Measurements from ENCODE around the gene ZFHX3. TPM values are rescaled to one million over a fixed set of nuclear protein-coding genes. Genes with fewer than 3 reads are reported as not detected.

ZFHX3 gene
- total and polyA plus RNA-seq, 9 of the 15 experiments (the other 6 are each of a cell fraction or from before 2014, with no cell fraction given), result 0.01 to 0.23 (median 0.06) TPM; not detected in 4

DNA sequence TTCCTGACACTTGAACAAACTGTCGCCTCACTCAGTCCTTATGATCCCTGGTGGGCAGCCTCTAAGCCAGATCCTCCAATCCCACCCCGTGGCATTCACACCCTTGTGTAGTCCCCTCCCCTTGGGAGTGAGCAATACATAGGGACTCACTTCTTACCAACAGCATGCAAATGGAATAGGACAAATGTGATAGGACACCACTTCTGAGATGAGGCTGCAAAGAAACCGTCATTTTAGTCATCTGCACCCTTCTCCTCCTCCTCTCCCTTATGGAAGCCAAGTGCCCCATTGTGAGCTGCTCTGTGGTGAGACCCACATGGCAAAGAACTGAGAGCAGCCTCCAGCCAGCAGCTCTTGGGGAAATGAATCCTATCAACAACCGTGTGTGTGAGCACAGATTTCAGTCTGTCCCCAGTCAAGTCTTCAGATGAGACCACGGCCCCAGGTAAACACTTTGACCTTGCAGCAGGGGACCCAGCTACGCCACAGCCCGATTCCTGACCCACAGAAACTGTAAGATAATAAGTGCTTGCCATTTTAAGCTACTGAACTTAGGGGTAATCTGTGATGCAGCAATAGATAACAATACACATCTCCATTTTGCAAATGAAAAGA, 46.9 kb downstream of the ZFHX3 start:
- Histone ChIP-seq H3K9ac (ENCODE audit: insufficient read depth in 1 of 2, low read depth in 2 of 2, low read length in 2 of 2) (no peak overlapping the region), H3K4me3 (no peak overlapping the region), H3K36me3 (ENCODE audit: control insufficient read depth, insufficient read depth, low read length) (no peaks in the 10 kb centered on the region), H3K27ac (ENCODE audit: extremely low read depth, low read depth, low read length) (no peak overlapping the region), H3K27me3 (ENCODE audit: control insufficient read depth in 2 of 2, insufficient read depth in 2 of 2, low read length in 2 of 2) (peaks cover 0 to 36% of the 10 kb centered on the region in 2 experiments; a peak in 3 of 5 replicates), H3K9me1 (ENCODE audit: control insufficient read depth, insufficient read depth, low read length) (no peaks in the 10 kb centered on the region), H2AFZ (ENCODE audit: low read depth, low read length) (no peak overlapping the region), H3K4me2 (ENCODE audit: insufficient read depth, low read length) (no peak overlapping the region), H4K20me1 (replicated peaks; ENCODE audit: control insufficient read depth, insufficient read depth, low read length) (no peaks in the 10 kb centered on the region), H3K79me2 (ENCODE audit: control insufficient read depth, insufficient read depth, low read length) (no peaks in the 10 kb centered on the region), H3K4me1 (replicated peaks in 1 of 2; ENCODE audit: control insufficient read depth in 2 of 2, insufficient read depth in 2 of 2, low read length in 2 of 2) (no peaks in the 10 kb centered on the region), H3K9me3 (replicated peaks; ENCODE audit: control insufficient read depth, insufficient read depth, low read depth, low read length) (no peaks in the 10 kb centered on the region)
- intact Hi-C loops (cut with micrococcal nuclease) (no loop called here), in situ Hi-C loops (cut with MboI) (no loop called here)
- WGBS (ENCODE audit: insufficient coverage, low coverage, missing lambda C conversion rate), result 0% methylated on average over 7 of the region's 7 CpGs
- ATAC-seq, result no peak
- ChIA-PET CTCF (ENCODE audit: low intra/inter-chr PET ratio) (no interaction called here), POLR2A (no interaction called here)
- TF ChIP-seq NUFIP1 (IDR thresholded peaks at IDR 0.05; ENCODE audit: partially characterized antibody) (no peak), SREBF1 (IDR thresholded peaks at IDR 0.05; ENCODE audit: borderline replicate concordance, low read depth, low read length) (no peak), SIRT6 (IDR thresholded peaks at IDR 0.05; ENCODE audit: low read depth, low read length) (no peak), ZNF140 (CRISPR knock-in tag; IDR thresholded peaks at IDR 0.05) (no peak), SMAD3 (CRISPR knock-in tag; conservative IDR thresholded peaks at IDR 0.05) (no peak), SMAD4 (CRISPR knock-in tag; conservative IDR thresholded peaks at IDR 0.05) (no peak), CBFA2T2 (conservative IDR thresholded peaks at IDR 0.05) (no peak), SP2 (IDR thresholded peaks at IDR 0.05; ENCODE audit: extremely low read depth, low read depth, low read length, poor library complexity, severe bottlenecking) (no peak), SMARCB1 (IDR thresholded peaks at IDR 0.05; ENCODE audit: insufficient read length, low read depth) (no peak), ETV6 (IDR thresholded peaks at IDR 0.05; ENCODE audit: borderline replicate concordance in 1 of 2, low read depth in 2 of 2, low read length in 1 of 2) (no peak), ETV6 (CRISPR knock-in tag; IDR thresholded peaks at IDR 0.05; ENCODE audit: borderline replicate concordance) (no peak), NCOR1 (IDR thresholded peaks at IDR 0.05) (no peak), PTTG1 (tag; IDR thresholded peaks at IDR 0.05; ENCODE audit: low read depth) (no peak), ELF1 (tag; IDR thresholded peaks at IDR 0.05) (no peak)
- TF ChIP-seq, protein P1, sequence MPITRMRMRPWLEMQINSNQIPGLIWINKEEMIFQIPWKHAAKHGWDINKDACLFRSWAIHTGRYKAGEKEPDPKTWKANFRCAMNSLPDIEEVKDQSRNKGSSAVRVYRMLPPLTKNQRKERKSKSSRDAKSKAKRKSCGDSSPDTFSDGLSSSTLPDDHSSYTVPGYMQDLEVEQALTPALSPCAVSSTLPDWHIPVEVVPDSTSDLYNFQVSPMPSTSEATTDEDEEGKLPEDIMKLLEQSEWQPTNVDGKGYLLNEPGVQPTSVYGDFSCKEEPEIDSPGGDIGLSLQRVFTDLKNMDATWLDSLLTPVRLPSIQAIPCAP (CRISPR knock-in tag; IDR thresholded peaks at IDR 0.05; ENCODE audit: borderline replicate concordance), result no peak
- TF ChIP-seq, protein P2, sequence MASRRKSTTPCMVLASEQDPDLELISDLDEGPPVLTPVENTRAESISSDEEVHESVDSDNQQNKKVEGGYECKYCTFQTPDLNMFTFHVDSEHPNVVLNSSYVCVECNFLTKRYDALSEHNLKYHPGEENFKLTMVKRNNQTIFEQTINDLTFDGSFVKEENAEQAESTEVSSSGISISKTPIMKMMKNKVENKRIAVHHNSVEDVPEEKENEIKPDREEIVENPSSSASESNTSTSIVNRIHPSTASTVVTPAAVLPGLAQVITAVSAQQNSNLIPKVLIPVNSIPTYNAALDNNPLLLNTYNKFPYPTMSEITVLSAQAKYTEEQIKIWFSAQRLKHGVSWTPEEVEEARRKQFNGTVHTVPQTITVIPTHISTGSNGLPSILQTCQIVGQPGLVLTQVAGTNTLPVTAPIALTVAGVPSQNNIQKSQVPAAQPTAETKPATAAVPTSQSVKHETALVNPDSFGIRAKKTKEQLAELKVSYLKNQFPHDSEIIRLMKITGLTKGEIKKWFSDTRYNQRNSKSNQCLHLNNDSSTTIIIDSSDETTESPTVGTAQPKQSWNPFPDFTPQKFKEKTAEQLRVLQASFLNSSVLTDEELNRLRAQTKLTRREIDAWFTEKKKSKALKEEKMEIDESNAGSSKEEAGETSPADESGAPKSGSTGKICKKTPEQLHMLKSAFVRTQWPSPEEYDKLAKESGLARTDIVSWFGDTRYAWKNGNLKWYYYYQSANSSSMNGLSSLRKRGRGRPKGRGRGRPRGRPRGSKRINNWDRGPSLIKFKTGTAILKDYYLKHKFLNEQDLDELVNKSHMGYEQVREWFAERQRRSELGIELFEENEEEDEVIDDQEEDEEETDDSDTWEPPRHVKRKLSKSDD (conservative IDR thresholded peaks at IDR 0.05; ENCODE audit: low read length), result no peak
- TF ChIP-seq, protein P3, sequence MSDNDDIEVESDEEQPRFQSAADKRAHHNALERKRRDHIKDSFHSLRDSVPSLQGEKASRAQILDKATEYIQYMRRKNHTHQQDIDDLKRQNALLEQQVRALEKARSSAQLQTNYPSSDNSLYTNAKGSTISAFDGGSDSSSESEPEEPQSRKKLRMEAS (CRISPR knock-in tag; IDR thresholded peaks at IDR 0.05), result no peak
- TF ChIP-seq, protein P4, sequence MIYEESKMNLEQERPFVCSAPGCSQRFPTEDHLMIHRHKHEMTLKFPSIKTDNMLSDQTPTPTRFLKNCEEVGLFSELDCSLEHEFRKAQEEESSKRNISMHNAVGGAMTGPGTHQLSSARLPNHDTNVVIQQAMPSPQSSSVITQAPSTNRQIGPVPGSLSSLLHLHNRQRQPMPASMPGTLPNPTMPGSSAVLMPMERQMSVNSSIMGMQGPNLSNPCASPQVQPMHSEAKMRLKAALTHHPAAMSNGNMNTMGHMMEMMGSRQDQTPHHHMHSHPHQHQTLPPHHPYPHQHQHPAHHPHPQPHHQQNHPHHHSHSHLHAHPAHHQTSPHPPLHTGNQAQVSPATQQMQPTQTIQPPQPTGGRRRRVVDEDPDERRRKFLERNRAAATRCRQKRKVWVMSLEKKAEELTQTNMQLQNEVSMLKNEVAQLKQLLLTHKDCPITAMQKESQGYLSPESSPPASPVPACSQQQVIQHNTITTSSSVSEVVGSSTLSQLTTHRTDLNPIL (CRISPR knock-in tag; IDR thresholded peaks at IDR 0.05), result no peak
- no TSS peak for BruUV-seq (replicated peaks)
- FAIRE-seq, result no peak
- no peak for DNase-seq (ENCODE audit: extremely low read depth in 1 of 4, low spot score in 3 of 4)

Measured in K562 (cell line).